Measurements from ENCODE around the gene ZNF19. TPM values are rescaled to one million over a fixed set of nuclear protein-coding genes. Genes with fewer than 3 reads are reported as not detected.
A peak's percentile ranks its signal among the peaks of the same experiment; 100 is the strongest.

Gene ZNF19
- total and polyA plus RNA-seq, 2 experiments from 2014 or later = 4.5 to 7.0 TPM

DNA sequence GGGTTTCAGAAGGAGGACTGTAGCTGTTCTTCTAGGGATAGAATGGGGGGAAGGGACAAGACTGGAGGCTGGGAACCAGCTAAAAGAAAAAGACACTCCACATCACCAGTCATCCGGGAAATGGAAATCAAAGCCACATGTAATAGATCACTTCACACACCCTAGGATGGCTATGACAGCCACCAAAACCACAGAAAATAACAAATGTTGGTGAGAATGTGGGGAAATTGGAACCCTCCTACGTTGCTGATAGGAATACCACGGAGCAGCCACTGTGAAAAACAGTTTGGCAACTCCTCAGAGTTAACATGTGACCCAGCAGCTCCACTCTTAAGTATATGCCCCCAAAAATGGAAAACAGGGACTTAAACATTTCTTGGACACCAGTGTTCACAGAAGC is 49.6 kb downstream of the ZNF19 start:
- DNase-seq (ENCODE audit: low read depth in 1 of 2, low spot score in 1 of 2) = peak in 1 of 2 donors; percentile 72
- Histone ChIP-seq H3K4me3 (no peak overlapping the region), H3K4me1 (ENCODE audit: low read depth) (no peaks in the 10 kb centered on the region), H3K27ac (no peak overlapping the region), H3K36me3 (no peaks in the 10 kb centered on the region), H3K9me3 (ENCODE audit: low read depth) (no peaks in the 10 kb centered on the region), H3K27me3 (no peaks in the 10 kb centered on the region)
- TF ChIP-seq, protein P1, sequence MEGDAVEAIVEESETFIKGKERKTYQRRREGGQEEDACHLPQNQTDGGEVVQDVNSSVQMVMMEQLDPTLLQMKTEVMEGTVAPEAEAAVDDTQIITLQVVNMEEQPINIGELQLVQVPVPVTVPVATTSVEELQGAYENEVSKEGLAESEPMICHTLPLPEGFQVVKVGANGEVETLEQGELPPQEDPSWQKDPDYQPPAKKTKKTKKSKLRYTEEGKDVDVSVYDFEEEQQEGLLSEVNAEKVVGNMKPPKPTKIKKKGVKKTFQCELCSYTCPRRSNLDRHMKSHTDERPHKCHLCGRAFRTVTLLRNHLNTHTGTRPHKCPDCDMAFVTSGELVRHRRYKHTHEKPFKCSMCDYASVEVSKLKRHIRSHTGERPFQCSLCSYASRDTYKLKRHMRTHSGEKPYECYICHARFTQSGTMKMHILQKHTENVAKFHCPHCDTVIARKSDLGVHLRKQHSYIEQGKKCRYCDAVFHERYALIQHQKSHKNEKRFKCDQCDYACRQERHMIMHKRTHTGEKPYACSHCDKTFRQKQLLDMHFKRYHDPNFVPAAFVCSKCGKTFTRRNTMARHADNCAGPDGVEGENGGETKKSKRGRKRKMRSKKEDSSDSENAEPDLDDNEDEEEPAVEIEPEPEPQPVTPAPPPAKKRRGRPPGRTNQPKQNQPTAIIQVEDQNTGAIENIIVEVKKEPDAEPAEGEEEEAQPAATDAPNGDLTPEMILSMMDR (IDR thresholded peaks at IDR 0.05; ENCODE audit: low read depth, low read length) = no peak

DNA sequence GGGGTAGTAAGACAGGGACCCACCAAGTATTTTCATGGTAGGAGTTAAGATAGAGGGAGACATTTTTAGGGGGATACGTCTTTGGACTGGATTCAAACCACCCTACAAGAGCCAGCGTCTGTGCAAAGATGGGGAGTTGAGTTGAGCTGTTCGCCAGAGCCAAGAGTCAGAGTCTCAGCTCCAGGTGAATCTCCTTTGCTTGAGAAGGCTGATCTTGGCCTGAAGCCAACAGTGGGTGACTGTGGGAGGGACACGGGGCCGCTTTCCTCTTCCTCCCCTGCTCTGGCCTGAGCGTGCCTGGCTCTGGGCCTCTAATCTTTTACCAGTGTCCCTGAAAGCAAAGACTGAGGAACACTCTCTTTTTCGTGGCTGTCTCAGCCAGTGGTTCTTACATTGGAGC is 52.7 kb downstream of the ZNF19 start:
- no peak overlapping the region for H3K4me3 ChIP-seq
- DNase-seq (ENCODE audit: low read depth in 1 of 2, low spot score in 1 of 2) = no peak
- no peaks in the 10 kb centered on the region for H3K36me3 ChIP-seq
- H3K4me1 ChIP-seq (ENCODE audit: low read depth) = no peaks in the 10 kb centered on the region
- no peaks in the 10 kb centered on the region for H3K9me3 ChIP-seq (ENCODE audit: low read depth)
- H3K27me3 ChIP-seq = peaks cover 11% of the 10 kb centered on the region
- TF ChIP-seq, protein P1 (IDR thresholded peaks at IDR 0.05; ENCODE audit: low read depth, low read length) = no peak
- no peak overlapping the region for H3K27ac ChIP-seq

DNA sequence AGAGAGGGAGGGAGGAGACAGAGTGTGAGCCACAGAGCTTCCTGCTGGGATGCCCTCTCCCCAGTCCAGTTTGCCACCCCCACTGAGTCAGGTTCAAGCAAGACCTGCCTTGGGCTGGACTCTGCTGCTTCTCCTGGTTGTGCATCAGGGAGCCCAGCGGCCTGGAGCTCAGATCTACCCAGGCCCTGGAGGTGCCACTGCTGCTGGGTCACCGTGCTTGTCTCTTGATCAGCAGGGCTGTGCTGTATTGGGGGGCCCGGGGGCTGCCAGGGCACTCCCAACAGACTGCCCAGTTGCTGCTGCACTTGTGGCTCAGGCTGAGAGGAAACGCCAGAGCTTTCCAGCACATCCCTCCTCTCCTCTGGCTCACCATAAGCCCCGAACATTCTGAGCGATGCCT is 56.2 kb downstream of the ZNF19 start:
- TF ChIP-seq, protein P1 (IDR thresholded peaks at IDR 0.05; ENCODE audit: low read depth, low read length) = no peak
- Histone ChIP-seq H3K4me1 (ENCODE audit: low read depth) (no peaks in the 10 kb centered on the region), H3K36me3 (no peaks in the 10 kb centered on the region)

DNA sequence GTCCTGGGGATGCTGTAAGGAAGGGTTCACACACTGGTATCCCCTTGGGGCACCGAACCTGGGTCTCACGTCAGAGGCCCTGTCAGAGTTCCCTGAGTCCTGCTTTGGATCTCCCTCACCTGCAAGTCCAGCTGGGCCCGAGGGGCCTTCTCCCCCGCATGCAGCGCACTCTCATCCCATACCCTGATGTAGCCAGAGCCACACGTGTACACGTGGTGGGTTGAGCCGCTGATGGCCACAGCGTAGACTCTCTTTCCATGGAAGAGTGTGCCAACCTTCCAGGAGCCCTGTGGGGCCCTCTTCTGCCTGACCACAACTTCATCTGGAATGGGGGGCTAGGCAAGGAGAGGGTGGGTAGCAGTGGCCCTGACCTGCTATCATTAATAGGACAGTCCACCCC is 57.1 kb downstream of the ZNF19 start:
- no peaks in the 10 kb centered on the region for H3K9me3 ChIP-seq (ENCODE audit: low read depth)
- H3K4me1 ChIP-seq (ENCODE audit: low read depth) = no peaks in the 10 kb centered on the region
- TF ChIP-seq, protein P1 (IDR thresholded peaks at IDR 0.05; ENCODE audit: low read depth, low read length) = no peak
- DNase-seq (ENCODE audit: low read depth in 1 of 2, low spot score in 1 of 2) = no peak
- H3K4me3 ChIP-seq = no peak overlapping the region
- no peak overlapping the region for H3K27ac ChIP-seq
- H3K27me3 ChIP-seq = peaks cover 26% of the 10 kb centered on the region
- H3K36me3 ChIP-seq = no peaks in the 10 kb centered on the region

More for the DNA sequence above, 56.2 kb downstream of the ZNF19 start:
- peaks cover 26% of the 10 kb centered on the region for H3K27me3 ChIP-seq
- no peak overlapping the region for H3K27ac ChIP-seq
- DNase-seq (ENCODE audit: low read depth in 1 of 2, low spot score in 1 of 2) = no peak
- H3K4me3 ChIP-seq = no peak overlapping the region
- H3K9me3 ChIP-seq (ENCODE audit: low read depth) = no peaks in the 10 kb centered on the region

DNA sequence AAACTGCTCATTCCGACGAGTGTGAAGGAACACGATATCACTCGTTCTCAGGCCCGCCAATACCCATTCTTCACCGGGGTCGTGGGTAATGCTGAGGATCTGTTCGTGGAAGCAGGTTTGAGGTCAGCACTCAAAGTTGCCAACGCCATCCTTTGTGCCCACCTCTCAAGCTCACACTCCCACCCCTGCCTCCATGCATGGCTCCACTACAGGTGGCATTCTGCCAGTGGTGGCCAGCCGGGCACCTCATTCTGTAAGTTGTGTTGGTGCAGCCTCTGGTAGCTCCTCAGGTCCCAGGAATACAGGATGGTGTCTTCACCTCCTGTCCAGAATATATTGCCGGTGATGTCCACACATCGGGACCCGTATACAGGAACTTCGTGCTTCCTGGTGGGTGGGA is 57.9 kb downstream of the ZNF19 start:
- H3K27me3 ChIP-seq = peaks cover 28% of the 10 kb centered on the region
- H3K4me3 ChIP-seq = no peak overlapping the region
- H3K9me3 ChIP-seq (ENCODE audit: low read depth) = no peaks in the 10 kb centered on the region
- TF ChIP-seq, protein P1 (IDR thresholded peaks at IDR 0.05; ENCODE audit: low read depth, low read length) = no peak
- no peak for DNase-seq (ENCODE audit: low read depth in 1 of 2, low spot score in 1 of 2)
- no peaks in the 10 kb centered on the region for H3K4me1 ChIP-seq (ENCODE audit: low read depth)
- no peaks in the 10 kb centered on the region for H3K36me3 ChIP-seq
- H3K27ac ChIP-seq = no peak overlapping the region

DNA sequence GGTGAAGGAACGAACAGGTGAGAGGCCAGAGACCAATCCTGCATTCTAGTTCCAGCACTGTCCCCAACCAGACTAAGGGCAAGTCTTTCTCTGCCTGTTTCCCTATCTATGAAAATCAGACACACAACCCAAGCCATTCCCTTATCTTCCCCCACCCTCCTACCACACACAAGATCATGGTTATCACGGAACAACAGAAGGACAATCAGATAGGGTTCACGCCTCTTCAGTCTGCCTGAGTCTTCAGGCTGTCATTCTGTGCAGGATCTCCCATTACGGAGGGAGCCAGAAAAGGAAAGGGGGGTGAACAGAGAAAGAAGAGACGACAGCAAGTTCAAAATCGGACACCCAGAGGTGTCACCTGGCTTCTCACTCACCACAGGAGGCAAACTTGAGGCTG is 58.4 kb downstream of the ZNF19 start:
- Histone ChIP-seq H3K4me1 (ENCODE audit: low read depth) (no peaks in the 10 kb centered on the region), H3K9me3 (ENCODE audit: low read depth) (no peaks in the 10 kb centered on the region), H3K27ac (no peak overlapping the region), H3K4me3 (no peak overlapping the region), H3K27me3 (peaks cover 32% of the 10 kb centered on the region), H3K36me3 (no peaks in the 10 kb centered on the region)
- no peak for DNase-seq (ENCODE audit: low read depth in 1 of 2, low spot score in 1 of 2)
- TF ChIP-seq, protein P1 (IDR thresholded peaks at IDR 0.05; ENCODE audit: low read depth, low read length) = no peak

All from cardiac muscle cell (in vitro differentiated cells and primary cell).